Left renal pelvis (tissue), 4 donors: ENCODE data around the gene CST6. TPM values are rescaled to one million over a fixed set of nuclear protein-coding genes. Genes with fewer than 3 reads are reported as not detected.

ENCODE experiments used
- DNase-seq, 4 donors: peaks; one replicate each; pipeline ENCODE4 v3.0.0-alpha.2; 2013; ENCODE audit warnings: low read depth in 4 of 4, low spot score in 3 of 4
- polyA plus RNA-seq, 4 donors: library from polyadenylated mRNA; unstranded; fragments of 120-200 nt; gene quantifications; one replicate each; pipeline ENCODE4 v1.2.1, GENCODE V29; 2013; ENCODE audit not compliant: insufficient read length in 4 of 4

Gene CST6
- not detected for polyA plus RNA-seq

- DNase-seq: no peak
These were observed at the start of gene CST6 for GRCh38 chr11:66011785-66012303. Gene CST6, plus strand, starts transcription at chr11:66012008. Its CDS starts 37 bp downstream, at chr11:66012045.

- no peak for DNase-seq
These were observed 49.7 kb upstream of the CST6 start for GRCh38 chr11:65962141-65962564.

- DNase-seq: no peak
These were observed 46.9 kb upstream of the CST6 start for GRCh38 chr11:65964906-65965305.

- DNase-seq: no peak
These were observed 45.6 kb upstream of the CST6 start for GRCh38 chr11:65965986-65966762.

GRCh38 chr11:65967329-65967934 lies 44.4 kb upstream of the CST6 start:
- DNase-seq: no peak

- DNase-seq: no peak
These were observed 43.0 kb upstream of the CST6 start for GRCh38 chr11:65968600-65969482.

- DNase-seq: no peak
These were observed 39.7 kb upstream of the CST6 start for GRCh38 chr11:65972116-65972515.

GRCh38 chr11:65973439-65974110 lies 38.2 kb upstream of the CST6 start:
- no peak for DNase-seq

GRCh38 chr11:65975771-65976170 lies 36.0 kb upstream of the CST6 start:
- DNase-seq: no peak

- no peak for DNase-seq
These were observed 35.3 kb upstream of the CST6 start for GRCh38 chr11:65976216-65977176.

- DNase-seq: no peak
These were observed 34.0 kb upstream of the CST6 start for GRCh38 chr11:65977621-65978390.

- DNase-seq: no peak
These were observed 33.2 kb upstream of the CST6 start for GRCh38 chr11:65978391-65979238.

GRCh38 chr11:65979261-65979759 lies 32.5 kb upstream of the CST6 start:
- no peak for DNase-seq

GRCh38 chr11:65981101-65981740 lies 30.6 kb upstream of the CST6 start:
- no peak for DNase-seq

- DNase-seq: no peak
These were observed 29.6 kb upstream of the CST6 start for GRCh38 chr11:65981972-65982823.
